Adrenal gland (tissue), 5 donors: ENCODE data around the gene CNTLN.

Source experiments
- POLR2A ChIP-seq, 2 donors: fragments of 450-650 bp; IDR thresholded peaks; one replicate each; pipeline ENCODE4 v1.6.1; 2017; ENCODE audit warnings: antibody characterized with exemption in 2 of 2, mild to moderate bottlenecking in 2 of 2, moderate library complexity in 1 of 2
- TF ChIP-seq, protein P1 (sequence below), 6 experiments: fragments of 450-650 bp in 4 of 6; fragments of 200-600 bp in 2 of 6; sonication (generic) in 1 of 6; IDR thresholded peaks; 1 replicate in 5 of 6; 2 replicates in 1 of 6; pipeline versions ENCODE4 v1.5.1 to v1.8.0; 2016 to 2021; ENCODE audit warnings: antibody characterized with exemption in 6 of 6, mild to moderate bottlenecking in 2 of 6, moderate library complexity in 1 of 6
- donor health status: DM: no; HTN: no; CAD: no.

DNA sequence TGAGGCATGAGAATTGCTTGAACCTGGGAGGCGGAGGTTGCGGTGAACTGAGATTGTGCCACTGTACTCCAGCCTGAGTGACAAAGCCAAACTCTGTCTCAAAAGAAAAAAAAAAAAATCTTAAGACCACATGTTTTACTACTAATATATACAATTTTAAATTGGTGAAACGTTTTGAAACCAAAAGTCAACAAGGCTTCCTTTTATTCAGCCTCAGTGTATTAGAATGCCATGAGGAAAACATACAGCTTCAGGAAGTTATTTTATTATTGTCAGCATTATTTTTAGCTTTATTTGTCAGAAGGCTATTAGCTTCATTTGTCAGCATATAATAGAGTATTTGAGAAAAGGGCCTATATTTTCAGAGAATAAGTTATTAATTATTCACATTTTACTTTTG, 280.1 kb downstream of the CNTLN start:
- TF ChIP-seq, protein P1, sequence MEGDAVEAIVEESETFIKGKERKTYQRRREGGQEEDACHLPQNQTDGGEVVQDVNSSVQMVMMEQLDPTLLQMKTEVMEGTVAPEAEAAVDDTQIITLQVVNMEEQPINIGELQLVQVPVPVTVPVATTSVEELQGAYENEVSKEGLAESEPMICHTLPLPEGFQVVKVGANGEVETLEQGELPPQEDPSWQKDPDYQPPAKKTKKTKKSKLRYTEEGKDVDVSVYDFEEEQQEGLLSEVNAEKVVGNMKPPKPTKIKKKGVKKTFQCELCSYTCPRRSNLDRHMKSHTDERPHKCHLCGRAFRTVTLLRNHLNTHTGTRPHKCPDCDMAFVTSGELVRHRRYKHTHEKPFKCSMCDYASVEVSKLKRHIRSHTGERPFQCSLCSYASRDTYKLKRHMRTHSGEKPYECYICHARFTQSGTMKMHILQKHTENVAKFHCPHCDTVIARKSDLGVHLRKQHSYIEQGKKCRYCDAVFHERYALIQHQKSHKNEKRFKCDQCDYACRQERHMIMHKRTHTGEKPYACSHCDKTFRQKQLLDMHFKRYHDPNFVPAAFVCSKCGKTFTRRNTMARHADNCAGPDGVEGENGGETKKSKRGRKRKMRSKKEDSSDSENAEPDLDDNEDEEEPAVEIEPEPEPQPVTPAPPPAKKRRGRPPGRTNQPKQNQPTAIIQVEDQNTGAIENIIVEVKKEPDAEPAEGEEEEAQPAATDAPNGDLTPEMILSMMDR (IDR thresholded peaks at IDR 0.05) = no peak
- no peak for TF ChIP-seq POLR2A (IDR thresholded peaks at IDR 0.05)
